Fibroblast of pulmonary artery (primary cell): ENCODE measurements around the gene SPATA20.

Experiments used
- DNase-seq: peaks from one replicate; pipeline ENCODE4 v3.0.0-alpha.2; 2010; ENCODE audit warnings: low read depth
- H3K4me3 ChIP-seq: replicated peaks from 2 replicates; pipeline ENCODE4 v1.5.1; 2011; ENCODE audit warnings: low read depth, mild to moderate bottlenecking, control low read depth, low read length, moderate library complexity
- TF ChIP-seq, protein P1 (sequence below): IDR thresholded peaks from 2 replicates; pipeline ENCODE4 v1.5.1; 2011; ENCODE audit warnings: mild to moderate bottlenecking, control low read depth, low read length, inconsistent platforms; ENCODE audit errors: missing control alignments

Gene SPATA20

DNA sequence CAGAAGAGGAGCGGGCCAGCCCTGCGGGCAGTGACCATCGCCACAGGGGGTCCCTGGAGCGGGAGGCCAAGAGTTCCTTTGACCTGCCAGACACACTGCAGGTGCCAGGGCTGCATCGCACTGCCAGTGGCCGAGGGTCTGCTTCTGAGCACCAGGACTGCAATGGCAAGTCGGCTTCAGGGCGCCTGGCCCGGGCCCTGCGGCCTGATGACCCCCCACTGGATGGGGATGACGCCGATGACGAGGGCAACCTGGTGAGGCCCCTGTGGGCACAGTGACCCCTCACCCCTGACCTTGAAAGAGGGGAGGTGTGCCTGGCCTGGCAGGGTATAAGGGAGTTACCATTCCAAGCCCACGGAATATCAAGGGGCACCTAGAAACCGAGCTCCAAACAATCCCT lies 52.6 kb downstream of the SPATA20 start:
- no peak overlapping the region for H3K4me3 ChIP-seq
- DNase-seq, result no peak
- TF ChIP-seq, protein P1, sequence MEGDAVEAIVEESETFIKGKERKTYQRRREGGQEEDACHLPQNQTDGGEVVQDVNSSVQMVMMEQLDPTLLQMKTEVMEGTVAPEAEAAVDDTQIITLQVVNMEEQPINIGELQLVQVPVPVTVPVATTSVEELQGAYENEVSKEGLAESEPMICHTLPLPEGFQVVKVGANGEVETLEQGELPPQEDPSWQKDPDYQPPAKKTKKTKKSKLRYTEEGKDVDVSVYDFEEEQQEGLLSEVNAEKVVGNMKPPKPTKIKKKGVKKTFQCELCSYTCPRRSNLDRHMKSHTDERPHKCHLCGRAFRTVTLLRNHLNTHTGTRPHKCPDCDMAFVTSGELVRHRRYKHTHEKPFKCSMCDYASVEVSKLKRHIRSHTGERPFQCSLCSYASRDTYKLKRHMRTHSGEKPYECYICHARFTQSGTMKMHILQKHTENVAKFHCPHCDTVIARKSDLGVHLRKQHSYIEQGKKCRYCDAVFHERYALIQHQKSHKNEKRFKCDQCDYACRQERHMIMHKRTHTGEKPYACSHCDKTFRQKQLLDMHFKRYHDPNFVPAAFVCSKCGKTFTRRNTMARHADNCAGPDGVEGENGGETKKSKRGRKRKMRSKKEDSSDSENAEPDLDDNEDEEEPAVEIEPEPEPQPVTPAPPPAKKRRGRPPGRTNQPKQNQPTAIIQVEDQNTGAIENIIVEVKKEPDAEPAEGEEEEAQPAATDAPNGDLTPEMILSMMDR, result no peak

DNA sequence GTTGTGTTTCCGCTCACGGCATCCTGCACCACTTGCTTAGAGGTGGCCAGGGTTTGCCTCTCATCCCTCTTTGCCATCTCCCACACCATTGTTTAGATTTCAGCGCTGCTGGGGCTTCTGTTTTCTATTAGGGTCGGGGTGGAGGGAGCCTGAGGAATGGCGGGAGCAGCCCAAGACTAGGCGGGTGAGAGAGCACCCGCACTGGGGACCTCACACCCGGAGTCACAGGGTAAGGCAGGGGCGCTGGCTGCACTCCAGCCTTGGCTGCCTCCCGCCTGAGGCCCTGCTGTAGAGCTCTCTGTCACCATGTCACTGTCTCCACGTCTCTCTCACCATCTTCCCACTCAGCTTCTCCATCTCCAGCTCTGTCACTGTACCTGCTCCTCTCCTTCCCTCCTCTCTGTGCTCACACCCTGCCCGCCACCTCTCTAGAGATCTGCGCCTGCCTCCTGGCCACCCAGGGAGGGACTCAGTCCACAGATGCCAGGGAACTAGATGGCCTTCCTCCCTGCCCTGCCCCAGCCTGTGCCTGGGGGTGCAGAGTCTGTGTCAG lies 54.9 kb downstream of the SPATA20 start:
- no peak for DNase-seq
- TF ChIP-seq, protein P1, result no peak
- H3K4me3 ChIP-seq, result no peak overlapping the region

DNA sequence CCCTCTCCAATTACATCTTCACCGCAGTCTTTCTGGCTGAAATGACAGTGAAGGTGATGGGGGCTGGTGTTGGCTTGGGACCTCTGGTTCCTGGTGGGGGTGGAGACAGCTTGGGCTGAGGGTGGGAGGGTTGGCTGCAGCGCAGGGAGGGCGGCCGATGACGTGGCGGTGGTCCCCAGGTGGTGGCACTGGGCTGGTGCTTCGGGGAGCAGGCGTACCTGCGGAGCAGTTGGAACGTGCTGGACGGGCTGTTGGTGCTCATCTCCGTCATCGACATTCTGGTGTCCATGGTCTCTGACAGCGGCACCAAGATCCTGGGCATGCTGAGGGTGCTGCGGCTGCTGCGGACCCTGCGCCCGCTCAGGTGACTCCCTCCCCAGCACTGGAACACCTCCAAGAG lies 55.9 kb downstream of the SPATA20 start:
- no peak overlapping the region for H3K4me3 ChIP-seq
- TF ChIP-seq, protein P1, result no peak
- no peak for DNase-seq

DNA sequence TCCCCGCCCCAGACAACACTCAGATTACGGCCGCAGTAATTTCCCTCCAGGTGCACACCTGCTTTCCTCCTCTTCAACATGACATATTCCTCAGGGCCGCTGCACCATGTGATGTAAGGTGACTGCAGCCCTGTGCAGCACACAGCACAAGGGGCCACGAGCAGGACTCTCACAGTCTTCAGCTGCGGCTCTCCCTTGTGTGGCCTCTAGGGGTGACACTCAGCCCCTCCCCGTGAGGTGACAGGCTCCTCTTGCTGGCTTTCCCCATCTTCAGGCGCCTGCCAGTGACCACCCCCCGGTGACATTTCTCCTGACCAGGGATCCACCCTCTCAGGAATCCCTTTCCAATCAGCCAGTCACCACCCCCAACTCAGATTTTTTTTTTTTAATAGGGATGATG lies 56.4 kb downstream of the SPATA20 start:
- TF ChIP-seq, protein P1, result peak; percentile 13
- H3K4me3 ChIP-seq, result no peak overlapping the region
- no peak for DNase-seq

DNA sequence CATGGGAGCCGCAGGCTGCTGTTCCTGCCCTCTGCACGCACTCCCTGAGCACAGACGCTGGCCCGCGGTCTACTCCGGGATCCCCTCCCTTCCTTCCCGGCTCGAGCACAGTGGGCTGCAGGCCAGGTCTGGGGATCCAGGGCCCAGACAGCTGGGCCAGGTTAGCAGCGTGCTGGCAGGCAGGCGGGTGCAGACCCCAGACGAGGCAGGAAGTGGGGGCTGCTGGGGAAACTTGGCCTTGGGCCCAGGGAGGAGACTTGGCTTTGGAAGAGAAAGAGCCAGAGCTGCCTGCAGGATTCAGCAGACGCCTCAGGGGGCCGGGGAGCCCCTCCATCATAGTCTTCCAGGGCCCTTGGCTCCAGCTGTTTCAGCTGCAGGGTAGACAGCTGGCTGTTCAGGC lies 57.5 kb downstream of the SPATA20 start:
- TF ChIP-seq, protein P1, result no peak
- no peak overlapping the region for H3K4me3 ChIP-seq
- DNase-seq, result peak; percentile 91

DNA sequence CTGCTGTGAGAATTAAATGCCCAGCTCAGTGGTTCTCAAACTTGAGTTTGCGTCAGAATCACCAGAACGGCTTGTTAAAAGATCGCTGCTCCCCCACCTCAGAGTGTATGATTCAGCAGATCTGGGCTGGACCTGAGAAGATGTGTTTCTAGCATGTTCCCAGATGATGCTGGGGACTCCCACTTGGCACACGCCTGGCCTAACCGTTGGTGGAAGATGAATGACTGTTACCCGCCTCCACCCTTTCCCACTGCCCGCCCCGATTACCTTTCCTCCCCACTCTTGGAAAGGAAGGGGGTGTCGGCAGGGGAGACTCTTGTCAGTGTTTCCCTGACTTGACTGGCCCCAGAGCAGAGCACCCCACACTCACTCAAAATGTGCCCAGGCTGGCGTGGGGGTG lies 58.5 kb downstream of the SPATA20 start:
- TF ChIP-seq, protein P1, result no peak
- H3K4me3 ChIP-seq, result no peak overlapping the region
- peak; percentile 54 for DNase-seq
